Hippocampal formation (tissue), 2 donors: Measurements from ENCODE around the gene GPR37L1.
"Not testable (repeated sequence)": the region's sequence is repeated elsewhere in the genome, so short reads cannot be mapped to it uniquely, and the experiment has no call there.

Experiments
- DNase-seq, 2 donors: peaks; one replicate each; lab custom pipeline; 2025; lab: John Stamatoyannopoulos, UW

Gene GPR37L1

GRCh38 chr1:202134645-202135172 lies 12.0 kb downstream of the GPR37L1 start:
- no peak for DNase-seq

GRCh38 chr1:202135221-202135721 lies 12.6 kb downstream of the GPR37L1 start:
- DNase-seq, result peak; percentile 62 to 88

GRCh38 chr1:202140833-202141232 lies 18.1 kb downstream of the GPR37L1 start:
- no peak for DNase-seq

- DNase-seq, result not testable (repeated sequence)
These were observed 18.8 kb downstream of the GPR37L1 start for GRCh38 chr1:202141468-202141867.

GRCh38 chr1:202143011-202143767 lies 20.5 kb downstream of the GPR37L1 start:
- DNase-seq, result peak in 1 of 2 donors; percentile 49

- DNase-seq, result no peak
These were observed 21.2 kb downstream of the GPR37L1 start for GRCh38 chr1:202143768-202144401.

GRCh38 chr1:202144402-202145067 lies 21.8 kb downstream of the GPR37L1 start, which contains the start of gene ARL8A:
Gene ARL8A (minus strand): TSS chr1:202144737. CDS start chr1:202144572, 165 bp downstream.
- DNase-seq, result peak; percentile 60 to 69

GRCh38 chr1:202145068-202145743 lies 22.5 kb downstream of the GPR37L1 start:
- no peak for DNase-seq

- DNase-seq, result not testable (repeated sequence)
These were observed 23.0 kb downstream of the GPR37L1 start for GRCh38 chr1:202145744-202146140.

GRCh38 chr1:202146279-202146678 lies 23.6 kb downstream of the GPR37L1 start:
- DNase-seq, result no peak

- DNase-seq, result no peak
These were observed 24.3 kb downstream of the GPR37L1 start for GRCh38 chr1:202146993-202147392.

- DNase-seq, result no peak
These were observed 25.7 kb downstream of the GPR37L1 start for GRCh38 chr1:202148391-202148790.

- no peak for DNase-seq
These were observed 26.8 kb downstream of the GPR37L1 start for GRCh38 chr1:202149566-202149965.

- DNase-seq, result no peak
These were observed 27.5 kb downstream of the GPR37L1 start for GRCh38 chr1:202150187-202150586.

- DNase-seq, result no peak
These were observed 27.9 kb downstream of the GPR37L1 start for GRCh38 chr1:202150602-202151001.

- DNase-seq, result no peak
These were observed 28.3 kb downstream of the GPR37L1 start for GRCh38 chr1:202151045-202151444.

GRCh38 chr1:202152399-202152798 lies 29.7 kb downstream of the GPR37L1 start:
- no peak for DNase-seq

GRCh38 chr1:202153284-202153683 lies 30.6 kb downstream of the GPR37L1 start:
- DNase-seq, result no peak

GRCh38 chr1:202154148-202154765 lies 31.5 kb downstream of the GPR37L1 start:
- DNase-seq, result no peak

- peak in 1 of 2 donors; percentile 46 for DNase-seq
These were observed 32.2 kb downstream of the GPR37L1 start for GRCh38 chr1:202154766-202155477.
